Left ventricle myocardium inferior (tissue), 1 donor: ENCODE results near the gene CLEC2L. TPM values are rescaled to one million over a fixed set of nuclear protein-coding genes. Genes with fewer than 3 reads are reported as not detected.

Experiments
- DNase-seq: peaks from one replicate; pipeline ENCODE4 v3.0.0-alpha.2; 2020
- H3K27ac ChIP-seq: fragments of 200-600 bp; replicated peaks from 2 replicates; pipeline ENCODE4 v1.8.0; 2021
- H3K27me3 ChIP-seq: fragments of 200-600 bp; 2 replicates; pipeline ENCODE4 v1.8.0; 2021; ENCODE audit warnings: low read depth
- H3K36me3 ChIP-seq: fragments of 200-600 bp; 2 replicates; pipeline ENCODE4 v1.8.0; 2021
- H3K4me1 ChIP-seq: fragments of 200-600 bp; 2 replicates; pipeline ENCODE4 v1.8.0; 2021
- H3K4me3 ChIP-seq: fragments of 200-600 bp; 2 replicates; pipeline ENCODE4 v1.8.0; 2021; ENCODE audit warnings: mild to moderate bottlenecking, moderate library complexity
- H3K9me3 ChIP-seq: fragments of 200-600 bp; replicated peaks from 2 replicates; pipeline ENCODE4 v1.8.0; 2021
- intact Hi-C: fragments of 100-400 bp; cut with micrococcal nuclease; formaldehyde crosslinking; loops from one replicate; pipeline ENCODE4 v1.11.0; 2022
- total RNA-seq: library from RNA; stranded (reverse); fragmentation: NEBNext Ultra II Directional; extraction: Animal tissue kit (Norgen Biotek cat#: 25700); gene quantifications from one replicate; pipeline ENCODE4 v1.2.1, GENCODE V29; 2021
- TF ChIP-seq, protein P1 (sequence below): fragments of 200-600 bp; IDR thresholded peaks from 2 replicates; pipeline ENCODE4 v1.8.0; 2021; ENCODE audit warnings: antibody characterized with exemption, mild to moderate bottlenecking, borderline replicate concordance
- donor health status: DM: no; HTN: yes; CAD: no; lungs with severe emphysema.

The CLEC2L gene
- total RNA-seq, 1 donor from 2014 or later = 0.25 TPM

- H3K9me3 ChIP-seq = no peaks in the 10 kb centered on the region
- H3K4me1 ChIP-seq = peaks cover 20% of the 10 kb centered on the region
- H3K27me3 ChIP-seq = no peaks in the 10 kb centered on the region
- intact Hi-C loops = no loop called here
- no peak overlapping the region for H3K4me3 ChIP-seq
- H3K36me3 ChIP-seq = peaks cover 81% of the 10 kb centered on the region
- DNase-seq = no peak
- TF ChIP-seq, protein P1, sequence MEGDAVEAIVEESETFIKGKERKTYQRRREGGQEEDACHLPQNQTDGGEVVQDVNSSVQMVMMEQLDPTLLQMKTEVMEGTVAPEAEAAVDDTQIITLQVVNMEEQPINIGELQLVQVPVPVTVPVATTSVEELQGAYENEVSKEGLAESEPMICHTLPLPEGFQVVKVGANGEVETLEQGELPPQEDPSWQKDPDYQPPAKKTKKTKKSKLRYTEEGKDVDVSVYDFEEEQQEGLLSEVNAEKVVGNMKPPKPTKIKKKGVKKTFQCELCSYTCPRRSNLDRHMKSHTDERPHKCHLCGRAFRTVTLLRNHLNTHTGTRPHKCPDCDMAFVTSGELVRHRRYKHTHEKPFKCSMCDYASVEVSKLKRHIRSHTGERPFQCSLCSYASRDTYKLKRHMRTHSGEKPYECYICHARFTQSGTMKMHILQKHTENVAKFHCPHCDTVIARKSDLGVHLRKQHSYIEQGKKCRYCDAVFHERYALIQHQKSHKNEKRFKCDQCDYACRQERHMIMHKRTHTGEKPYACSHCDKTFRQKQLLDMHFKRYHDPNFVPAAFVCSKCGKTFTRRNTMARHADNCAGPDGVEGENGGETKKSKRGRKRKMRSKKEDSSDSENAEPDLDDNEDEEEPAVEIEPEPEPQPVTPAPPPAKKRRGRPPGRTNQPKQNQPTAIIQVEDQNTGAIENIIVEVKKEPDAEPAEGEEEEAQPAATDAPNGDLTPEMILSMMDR = no peak
- peak overlapping the region; percentile 87 for H3K27ac ChIP-seq
Observed at GRCh38 chr7:139573871-139574270, 50.4 kb downstream of the CLEC2L start.

GRCh38 chr7:139574618-139575337 is 51.3 kb downstream of the CLEC2L start:
- intact Hi-C loops = no loop called here
- Histone ChIP-seq H3K27ac (peak overlapping the region; percentile 87), H3K4me1 (peaks cover 20% of the 10 kb centered on the region), H3K27me3 (no peaks in the 10 kb centered on the region), H3K9me3 (no peaks in the 10 kb centered on the region), H3K36me3 (peaks cover 83% of the 10 kb centered on the region), H3K4me3 (no peak overlapping the region)
- DNase-seq = peak; percentile 38
- TF ChIP-seq, protein P1 = no peak

DNA sequence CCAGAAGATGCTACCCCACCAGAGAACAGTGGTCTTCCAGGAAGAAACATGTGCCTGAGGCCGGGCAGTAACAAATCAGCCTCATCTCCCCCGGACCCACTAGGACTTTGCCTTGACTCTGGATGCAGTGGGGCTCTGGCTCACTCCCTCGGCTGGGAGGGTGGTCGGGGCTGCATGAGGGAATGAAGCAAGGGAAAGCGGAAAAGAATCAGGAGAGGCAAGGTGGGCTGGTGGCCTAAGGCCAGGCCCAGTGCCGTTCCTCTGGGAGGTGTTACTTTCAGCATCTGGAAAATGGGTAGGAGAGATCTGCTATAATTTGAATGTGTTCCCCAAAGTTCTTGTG is 51.8 kb downstream of the CLEC2L start:
- no peaks in the 10 kb centered on the region for H3K9me3 ChIP-seq
- no peaks in the 10 kb centered on the region for H3K27me3 ChIP-seq
- intact Hi-C loops = no loop called here
- peak overlapping the region; percentile 87 for H3K27ac ChIP-seq
- H3K4me3 ChIP-seq = no peak overlapping the region
- no peak for DNase-seq
- H3K4me1 ChIP-seq = peaks cover 20% of the 10 kb centered on the region
- TF ChIP-seq, protein P1 = no peak
- peaks cover 85% of the 10 kb centered on the region for H3K36me3 ChIP-seq

DNA sequence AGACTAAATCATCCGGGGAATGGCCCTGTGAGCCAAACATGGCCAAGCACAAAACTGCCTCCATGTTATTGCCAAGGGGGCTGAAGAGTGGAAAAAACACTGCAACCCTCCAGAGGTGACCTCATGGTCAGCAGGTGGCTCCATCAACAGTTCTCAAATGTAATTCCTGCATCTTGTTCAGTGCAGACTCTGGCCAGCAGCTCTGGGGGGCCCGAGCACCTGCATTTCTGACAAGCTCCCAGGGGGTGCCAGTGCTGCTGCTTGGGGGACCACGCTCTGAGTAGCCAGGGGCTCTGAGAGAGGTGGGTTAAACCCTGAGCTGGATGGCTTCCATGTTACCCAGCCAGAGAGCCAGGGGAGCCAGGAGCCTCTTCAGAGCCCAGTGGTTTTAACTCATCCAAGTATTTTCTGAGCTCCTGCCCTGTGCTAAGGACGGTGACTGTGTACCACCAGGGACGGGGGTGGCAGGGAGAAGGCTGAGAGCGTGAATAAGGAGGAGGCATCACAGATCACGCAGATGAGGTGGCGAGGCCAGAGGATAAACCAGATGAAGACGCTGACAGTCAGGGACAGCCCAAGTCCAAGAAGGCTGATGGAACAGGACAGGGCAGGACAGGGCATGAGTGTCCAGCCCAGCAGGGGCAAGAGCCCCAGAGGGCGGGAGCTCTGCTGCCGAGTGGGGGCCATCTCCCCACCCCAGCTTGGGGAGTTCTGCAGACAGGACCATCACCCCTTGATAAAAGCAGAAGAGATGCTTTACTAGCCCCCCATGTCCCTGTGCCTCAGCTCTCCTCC is 52.9 kb downstream of the CLEC2L start:
- TF ChIP-seq, protein P1 = no peak
- H3K36me3 ChIP-seq = peaks cover 84% of the 10 kb centered on the region
- intact Hi-C loops = no loop called here
- H3K27ac ChIP-seq = peak overlapping the region; percentile 87
- no peak overlapping the region for H3K4me3 ChIP-seq
- DNase-seq = no peak
- H3K9me3 ChIP-seq = no peaks in the 10 kb centered on the region
- H3K4me1 ChIP-seq = peaks cover 20% of the 10 kb centered on the region
- H3K27me3 ChIP-seq = no peaks in the 10 kb centered on the region

DNA sequence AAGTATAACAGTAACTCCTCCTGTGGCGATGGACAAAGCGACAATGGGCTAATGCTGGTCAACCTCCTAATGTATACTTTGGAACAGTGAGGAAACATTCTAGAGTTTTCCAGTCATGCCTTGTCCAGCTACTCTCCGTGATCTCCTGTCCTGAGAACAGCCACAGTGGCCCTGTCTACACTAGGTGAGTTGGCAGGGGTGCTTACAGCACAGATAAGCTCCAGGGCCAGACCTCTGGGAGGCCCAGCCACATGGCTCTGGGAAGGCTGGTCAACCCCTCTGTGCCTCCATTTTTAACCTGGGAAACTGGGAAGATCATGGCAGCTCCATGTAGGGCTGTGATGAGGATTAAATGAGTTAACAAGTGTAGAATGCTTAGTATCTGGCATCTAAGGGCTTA is 57.0 kb downstream of the CLEC2L start:
- H3K4me1 ChIP-seq = peaks cover 4% of the 10 kb centered on the region
- peaks cover 89% of the 10 kb centered on the region for H3K36me3 ChIP-seq
- H3K27me3 ChIP-seq = no peaks in the 10 kb centered on the region
- H3K9me3 ChIP-seq = no peaks in the 10 kb centered on the region
- no peak for DNase-seq
- no peak overlapping the region for H3K27ac ChIP-seq
- intact Hi-C loops = no loop called here
- no peak overlapping the region for H3K4me3 ChIP-seq
- TF ChIP-seq, protein P1 = no peak
